Inferior parietal cortex (tissue), 1 donor: ENCODE measurements around the gene AARSD1.
"Not testable (repeated sequence)": the region's sequence is repeated elsewhere in the genome, so short reads cannot be mapped to it uniquely, and the experiment has no call there.

Experiments
- DNase-seq: peaks from one replicate; pipeline ENCODE4 v3.0.0-alpha.2; 2016; ENCODE audit errors: extremely low spot score

The AARSD1 gene

DNA sequence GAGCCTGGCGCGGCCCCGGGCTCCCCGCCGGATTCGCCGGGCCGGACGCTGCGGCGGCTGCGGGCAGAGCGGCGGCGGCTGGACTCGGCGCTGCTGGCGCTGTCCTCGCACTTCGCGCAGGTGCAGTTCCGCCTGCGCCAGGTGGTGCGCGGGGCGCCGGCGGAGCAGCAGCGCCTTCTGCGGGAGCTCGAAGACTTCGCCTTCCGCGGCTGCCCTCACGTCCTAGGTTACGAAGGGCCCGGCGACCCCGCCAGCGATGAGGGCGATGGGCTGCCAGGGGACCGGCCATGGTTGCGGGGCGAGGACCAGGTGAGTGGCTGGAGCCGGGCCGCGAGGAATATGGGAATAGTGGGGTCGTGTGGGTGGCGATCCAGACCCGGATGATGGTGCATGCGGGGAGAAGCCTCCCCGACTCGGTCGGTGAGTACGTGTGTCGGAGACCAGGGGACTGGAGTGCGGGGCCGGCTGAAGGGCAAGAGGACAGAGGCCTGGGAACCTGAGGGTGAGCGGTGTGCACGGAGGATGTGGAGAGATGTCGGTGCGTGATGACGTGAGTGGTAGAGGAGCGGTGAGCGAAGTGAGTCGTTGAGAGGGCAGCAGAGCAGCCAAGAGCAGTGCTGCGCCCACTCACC, 16.6 kb upstream of the AARSD1 start:
- no peak for DNase-seq

DNA sequence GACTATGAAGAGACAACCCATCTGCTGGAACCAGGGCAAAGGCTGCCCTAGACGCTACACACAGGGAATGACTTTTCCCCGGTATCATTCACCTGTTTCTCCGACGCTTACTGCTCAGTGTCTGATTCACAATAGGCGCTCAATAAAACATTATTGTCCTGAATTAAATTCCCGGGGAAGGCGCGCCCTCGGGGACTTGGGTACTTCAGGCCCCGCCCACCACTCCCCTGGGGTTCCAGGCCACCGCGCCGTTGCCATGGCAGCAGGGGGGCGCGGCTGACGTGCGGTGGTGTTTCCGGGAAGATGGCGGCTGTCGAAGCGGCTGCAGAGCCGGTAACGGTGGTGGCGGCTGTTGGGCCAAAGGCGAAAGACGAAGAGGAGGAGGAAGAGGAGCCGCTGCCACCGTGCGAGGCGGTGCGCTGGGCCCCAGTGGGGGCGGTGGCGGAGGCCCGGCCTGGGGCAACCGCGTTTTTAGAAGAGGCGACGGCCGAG, 16.1 kb upstream of the AARSD1 start, which contains the start of gene RUNDC1:
Gene RUNDC1 (plus strand): TSS at position 292 of the 492 bp plus-strand sequence. CDS start 12 bp downstream, at position 304.
- peak; percentile 85 for DNase-seq

DNA sequence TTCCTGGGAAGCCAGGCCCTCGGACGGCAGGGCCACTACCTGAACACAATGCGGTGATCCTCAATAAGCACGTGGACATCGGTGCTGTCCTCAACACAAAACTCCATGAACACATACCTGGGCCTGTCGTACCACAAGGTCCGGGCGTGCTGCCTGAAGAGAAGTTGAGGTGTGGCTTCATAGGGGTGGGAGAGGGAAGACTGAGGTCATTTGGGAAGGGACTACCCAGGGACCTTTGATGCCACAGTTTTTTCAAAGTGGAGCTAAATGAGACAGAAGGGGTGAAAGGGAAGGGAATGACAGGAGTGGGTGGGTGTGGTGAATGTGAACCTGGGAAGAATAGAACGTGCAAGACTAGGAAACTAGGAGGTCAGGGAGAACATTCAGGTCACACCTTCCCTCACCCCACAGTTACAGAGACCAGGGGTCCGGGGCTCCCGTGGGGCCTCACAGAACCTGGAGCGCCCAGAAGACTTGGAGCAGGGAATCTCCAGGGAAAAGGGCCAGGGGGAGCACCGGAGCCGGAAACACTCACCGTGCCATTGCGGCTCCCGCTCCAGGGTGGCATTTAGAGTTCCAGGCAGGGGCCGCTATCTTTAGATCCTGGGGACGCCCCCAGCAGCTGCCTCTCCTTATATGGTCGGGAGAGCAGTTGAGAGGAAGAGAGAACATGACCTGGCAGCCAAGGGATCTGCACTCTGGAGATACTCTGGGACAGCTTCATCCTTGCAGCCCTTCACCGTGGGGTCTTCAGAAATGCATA, 15.4 kb upstream of the AARSD1 start, which contains the start of gene PTGES3L:
Gene PTGES3L (minus strand): TSS at position 570 of the 763 bp plus-strand sequence. CDS start 27 bp downstream, at position 543.
- no peak for DNase-seq

DNA sequence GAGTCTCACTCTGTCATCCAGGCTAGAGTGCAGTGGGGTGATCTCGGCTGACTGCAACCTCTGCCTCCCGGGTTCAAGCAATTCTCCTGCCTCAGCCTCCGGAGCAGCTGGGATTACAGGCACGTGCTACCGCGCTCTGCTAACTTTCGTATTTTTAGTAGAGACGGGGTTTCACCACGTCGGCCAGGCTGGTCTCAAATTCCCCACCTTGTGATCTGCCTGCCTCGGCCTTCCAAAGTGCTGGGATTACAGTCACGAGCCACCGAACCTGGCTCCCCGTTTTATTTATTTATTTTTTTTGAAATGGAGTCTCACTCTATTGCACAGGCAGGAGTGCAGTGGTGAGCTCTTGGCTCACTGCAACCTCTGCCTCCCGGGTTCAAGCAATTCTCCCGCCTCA, 11.4 kb upstream of the AARSD1 start:
- not testable (repeated sequence) for DNase-seq

DNA sequence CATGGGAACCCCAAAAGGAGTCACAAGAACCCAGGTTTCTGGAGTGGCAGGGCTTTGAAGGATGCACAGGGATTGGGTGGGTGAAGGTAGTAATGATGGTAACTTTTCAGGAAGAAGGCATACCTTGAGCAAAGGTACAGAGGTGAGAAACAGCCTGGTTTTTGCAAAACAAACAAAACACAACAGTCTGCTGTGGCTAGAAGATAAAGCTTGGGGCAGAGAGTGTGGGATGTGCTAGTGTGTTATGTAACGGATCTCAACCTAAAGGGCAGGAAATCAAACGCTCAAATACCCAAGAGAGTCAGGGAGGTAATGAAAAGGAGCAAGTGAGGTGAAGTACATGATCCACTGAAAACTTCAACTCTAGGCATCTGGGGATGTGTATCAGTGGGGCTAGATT, 11.0 kb upstream of the AARSD1 start:
- DNase-seq: no peak

DNA sequence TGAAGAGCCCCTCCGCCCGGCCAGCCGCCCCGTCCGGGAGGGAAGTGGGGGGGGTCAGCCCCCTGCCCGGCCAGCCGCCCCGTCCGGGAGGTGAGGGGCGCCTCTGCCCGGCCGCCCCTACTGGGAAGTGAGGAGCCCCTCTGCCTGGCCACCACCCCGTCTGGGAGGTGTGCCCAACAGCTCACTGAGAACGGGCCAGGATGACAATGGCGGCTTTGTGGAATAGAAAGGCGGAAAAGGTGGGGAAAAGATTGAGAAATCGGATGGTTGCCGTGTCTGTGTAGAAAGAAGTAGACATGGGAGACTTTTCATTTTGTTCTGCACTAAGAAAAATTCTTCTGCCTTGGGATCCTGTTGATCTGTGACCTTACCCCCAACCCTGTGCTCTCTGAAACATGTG, 9.1 kb upstream of the AARSD1 start:
- DNase-seq: not testable (repeated sequence)

DNA sequence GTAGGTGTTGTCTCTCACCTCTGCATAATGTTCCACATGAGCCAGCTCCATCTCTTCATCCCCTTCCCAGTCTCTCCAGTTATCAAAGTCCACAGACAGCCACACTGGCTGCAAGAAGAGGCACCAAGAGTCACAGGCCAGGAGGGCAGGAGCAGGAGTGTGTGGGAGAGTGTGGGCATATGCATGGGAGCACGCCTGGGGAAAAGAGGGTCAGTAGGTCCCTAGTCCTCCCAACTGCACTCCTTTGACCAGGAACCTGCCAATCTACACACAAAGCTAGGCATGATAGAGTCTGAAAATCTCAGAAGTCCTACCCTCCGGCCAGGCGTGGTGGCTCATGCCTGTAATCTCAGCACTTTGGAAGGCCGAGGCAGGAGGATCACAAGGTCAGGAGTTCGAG, 7.3 kb upstream of the AARSD1 start:
- DNase-seq: no peak

DNA sequence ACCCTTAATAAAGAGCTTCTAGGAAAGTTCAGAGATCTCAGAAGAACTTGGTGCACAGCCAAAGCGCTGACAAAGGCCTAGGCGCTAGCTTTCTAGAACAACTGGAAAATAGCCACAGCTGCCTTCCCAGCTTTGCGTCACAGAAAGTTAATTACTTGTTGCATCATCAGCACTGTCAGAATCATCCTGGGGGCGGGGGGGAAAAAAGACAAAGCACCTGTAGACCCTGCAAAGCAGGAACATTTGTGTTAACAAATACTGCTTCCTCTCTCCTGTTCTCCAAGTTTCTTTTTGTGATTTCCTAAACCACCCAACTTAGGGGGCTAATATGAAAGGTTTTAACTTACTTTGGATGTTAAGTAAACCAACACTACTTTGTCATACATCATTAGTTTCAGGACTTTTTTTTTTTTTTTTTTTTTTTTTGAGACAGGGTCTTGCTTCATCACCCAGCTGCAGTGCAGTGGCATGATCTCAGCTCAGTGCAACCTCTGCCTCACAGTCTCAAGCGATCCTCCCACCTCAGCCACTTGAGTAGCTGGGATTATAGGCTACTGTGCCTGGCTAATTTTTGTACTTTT, 4.8 kb upstream of the AARSD1 start:
- DNase-seq: no peak

DNA sequence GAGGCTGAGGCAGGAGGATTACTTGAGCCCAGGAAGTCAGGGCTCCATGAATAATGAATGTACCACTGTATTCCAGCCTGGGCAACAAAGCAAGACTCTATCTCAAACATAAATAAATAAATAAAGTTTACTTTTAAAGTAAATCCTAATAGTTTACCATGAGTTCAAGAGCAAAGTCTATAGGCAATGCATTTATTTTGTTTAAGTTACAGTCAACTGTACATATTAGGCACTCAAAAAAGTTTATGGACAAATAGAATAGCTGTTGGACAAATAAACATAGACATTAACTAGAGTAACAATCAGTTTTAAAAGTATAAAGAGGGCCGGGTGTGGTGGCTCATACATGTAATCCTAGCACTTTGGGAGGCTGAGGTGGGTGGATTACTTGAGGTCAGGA, 3.7 kb upstream of the AARSD1 start:
- no peak for DNase-seq

DNA sequence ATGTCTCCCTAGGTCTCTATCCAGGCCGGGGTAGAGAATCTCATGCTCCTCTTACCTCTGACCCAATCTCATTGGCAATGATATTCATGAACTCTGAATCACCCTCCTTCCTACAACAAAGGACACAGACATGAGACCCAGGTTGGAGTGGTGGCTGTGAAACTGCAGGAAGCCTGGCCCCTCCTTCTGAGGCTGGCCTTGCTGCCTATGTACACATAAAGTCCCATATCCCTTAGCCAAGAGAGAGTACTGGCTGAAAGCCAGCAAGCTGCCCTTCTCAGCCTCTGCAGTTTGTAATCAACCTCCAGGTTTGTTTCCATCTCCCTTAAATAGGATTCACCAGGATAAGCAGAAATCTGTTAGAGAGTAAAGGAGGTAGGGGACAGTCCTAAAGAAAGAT, 10.6 kb downstream of the AARSD1 start:
- DNase-seq: no peak

DNA sequence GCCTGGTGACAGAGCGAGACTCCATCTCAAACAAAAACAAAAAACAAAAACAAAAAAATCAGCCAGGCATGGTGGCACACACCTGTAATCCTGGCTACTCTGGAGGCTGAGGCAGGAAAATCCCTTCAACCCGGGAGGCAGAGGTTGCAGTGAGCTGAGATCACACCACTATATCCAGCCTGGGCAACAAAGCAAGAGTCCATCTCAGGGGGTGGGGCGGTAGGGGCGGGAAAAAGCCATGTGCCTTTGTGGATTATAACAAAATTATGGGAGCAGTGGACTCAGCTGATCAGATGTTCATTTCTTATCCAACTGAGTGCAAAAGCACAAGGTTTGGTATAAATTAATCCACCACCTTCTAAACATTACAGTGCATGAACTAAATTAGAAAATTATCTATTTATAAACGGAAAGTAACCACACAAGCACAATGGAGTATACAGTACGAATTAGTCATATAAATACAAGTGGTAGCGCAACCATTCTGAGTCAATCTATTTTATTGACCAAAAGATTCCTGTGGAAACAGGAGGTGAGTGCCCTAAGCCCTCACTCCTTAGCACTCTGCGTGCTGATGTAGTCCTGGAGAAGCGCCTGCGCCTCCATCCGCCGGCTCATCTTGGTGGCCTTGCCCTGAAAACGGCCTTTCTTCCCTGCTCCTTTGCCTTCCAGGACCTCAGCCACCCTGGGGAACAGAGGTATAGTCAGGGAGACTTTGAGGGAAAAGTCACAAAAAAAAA, 14.0 kb downstream of the AARSD1 start:
- no peak for DNase-seq

DNA sequence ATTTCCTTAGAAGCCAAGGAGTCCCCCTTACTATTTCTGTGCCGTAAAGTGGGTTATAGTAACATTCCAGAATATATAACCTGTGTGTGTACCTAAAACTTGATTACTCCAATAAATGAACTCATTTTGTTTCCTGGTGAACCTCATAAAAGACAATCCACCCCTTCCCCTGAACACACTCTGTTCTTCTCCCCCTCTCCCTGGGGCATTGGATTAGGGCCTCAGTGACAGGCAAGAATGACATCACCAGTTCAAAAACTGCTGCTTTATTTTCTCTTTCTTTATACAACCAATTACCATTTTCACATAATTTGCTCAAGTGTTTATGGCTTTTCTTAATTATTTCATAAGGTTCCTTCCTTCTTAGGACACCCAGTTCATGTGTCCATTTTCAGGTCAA, 17.4 kb downstream of the AARSD1 start:
- no peak for DNase-seq

DNA sequence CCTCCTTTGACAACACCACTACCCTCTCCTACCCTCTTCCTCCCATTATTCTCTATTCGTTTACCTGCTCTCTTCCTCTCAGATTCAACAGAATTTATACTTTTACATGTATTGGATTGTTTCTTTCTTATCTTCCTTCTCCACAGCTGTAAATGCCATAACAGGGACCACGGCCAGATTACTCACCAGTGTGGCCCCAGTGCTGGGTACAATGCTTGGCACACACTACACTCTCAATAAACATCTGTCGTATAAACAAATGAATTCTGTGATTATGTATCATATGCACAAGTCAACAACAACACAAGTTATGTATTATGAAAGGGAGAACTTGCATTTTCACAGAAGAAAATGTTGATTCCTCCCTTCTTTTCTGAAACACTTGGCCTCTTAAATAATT, 20.0 kb downstream of the AARSD1 start:
- no peak for DNase-seq

DNA sequence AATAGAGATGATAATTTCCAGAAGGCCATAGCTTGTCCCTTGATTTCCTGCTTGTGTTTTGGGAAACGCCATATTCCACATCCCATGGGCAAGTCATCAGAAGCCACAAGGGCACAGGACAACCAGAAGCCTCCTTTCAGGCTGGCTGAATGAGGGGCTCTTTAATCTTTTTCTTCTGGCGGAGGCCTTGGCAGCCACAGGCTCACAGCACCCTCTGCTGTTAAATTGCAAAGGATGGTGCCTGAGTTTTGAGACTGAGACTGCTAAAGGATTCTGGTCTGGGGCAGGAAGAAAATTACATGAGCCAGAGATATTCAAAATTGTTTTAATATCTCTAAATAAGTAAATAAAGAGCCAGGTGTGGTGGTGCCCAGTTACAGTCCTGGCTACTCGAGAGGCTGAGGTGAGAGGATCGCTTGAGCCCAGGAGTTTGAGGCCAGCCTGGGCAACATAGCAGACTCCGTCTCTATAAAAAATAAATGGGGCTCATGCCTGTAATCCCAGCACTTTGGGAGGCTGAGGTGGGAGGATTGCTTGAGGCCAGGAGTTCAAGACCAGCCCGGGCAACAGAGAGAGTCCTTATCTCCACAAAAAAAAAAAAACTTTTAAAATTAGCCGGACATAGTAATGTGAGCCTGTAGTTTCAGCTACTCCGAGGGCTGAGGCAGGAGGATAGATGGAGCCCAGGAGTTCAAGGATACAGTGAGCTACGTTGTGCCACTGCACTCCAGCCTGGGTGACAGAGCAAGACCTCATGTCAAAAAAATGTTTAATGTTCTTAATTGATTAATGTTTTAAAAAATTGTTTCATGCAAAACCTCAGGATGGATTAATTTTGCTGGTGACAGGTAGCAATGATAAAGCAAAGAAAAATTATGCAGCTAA, 26.3 kb downstream of the AARSD1 start:
- peak; percentile 49 for DNase-seq

DNA sequence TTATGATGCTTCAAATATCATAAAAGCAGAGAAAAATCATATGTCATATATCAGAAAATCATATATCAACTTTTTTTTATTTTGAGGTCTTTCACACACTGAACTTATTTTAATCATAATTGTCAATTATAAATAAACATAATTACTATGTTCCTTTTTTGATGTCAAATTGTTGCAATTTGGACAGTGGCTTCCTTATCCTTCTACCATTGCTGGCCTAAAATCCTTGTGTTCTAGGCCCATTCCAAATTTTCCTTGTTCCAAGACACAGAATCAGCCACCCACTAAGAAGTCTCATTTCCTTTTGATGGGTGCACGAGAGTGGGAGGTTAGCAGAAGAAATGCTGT, 34.8 kb downstream of the AARSD1 start:
- no peak for DNase-seq

DNA sequence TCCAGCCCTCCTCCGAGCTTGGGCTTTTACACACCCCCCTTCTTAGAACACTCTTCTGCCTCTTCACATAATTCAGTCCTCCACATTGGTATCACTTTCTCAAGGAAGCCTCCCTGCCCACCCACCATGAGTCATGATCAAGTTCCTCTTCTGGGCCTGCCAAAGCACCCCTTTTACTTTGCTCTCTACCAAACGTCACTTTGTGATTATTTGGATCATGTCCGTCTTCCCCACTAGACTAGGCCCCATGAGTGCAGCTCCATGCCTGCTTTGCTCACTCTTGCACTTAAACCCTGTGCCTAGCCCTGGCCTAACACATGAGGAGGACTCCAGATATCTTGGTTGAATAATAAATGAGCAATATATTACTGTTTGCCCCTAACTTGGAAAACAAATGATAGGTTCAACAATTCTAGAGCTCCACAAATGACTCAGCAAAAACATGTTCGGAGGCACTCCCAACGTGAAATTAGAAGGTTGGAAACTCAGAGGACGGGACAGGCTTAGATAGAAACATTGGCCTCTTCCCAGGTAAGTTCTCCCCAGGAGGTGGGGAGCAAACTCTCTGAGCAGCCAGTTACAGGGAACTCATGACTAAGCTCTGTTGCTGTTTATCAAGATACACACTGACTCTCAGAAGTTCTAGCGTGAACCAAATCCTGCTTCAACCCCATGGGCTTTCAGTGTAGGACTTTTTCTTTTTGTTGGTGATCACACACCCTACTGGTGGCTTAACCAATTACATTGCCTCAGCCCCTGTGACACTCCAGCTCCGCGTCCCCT, 35.3 kb downstream of the AARSD1 start:
- peak; percentile 45 for DNase-seq

DNA sequence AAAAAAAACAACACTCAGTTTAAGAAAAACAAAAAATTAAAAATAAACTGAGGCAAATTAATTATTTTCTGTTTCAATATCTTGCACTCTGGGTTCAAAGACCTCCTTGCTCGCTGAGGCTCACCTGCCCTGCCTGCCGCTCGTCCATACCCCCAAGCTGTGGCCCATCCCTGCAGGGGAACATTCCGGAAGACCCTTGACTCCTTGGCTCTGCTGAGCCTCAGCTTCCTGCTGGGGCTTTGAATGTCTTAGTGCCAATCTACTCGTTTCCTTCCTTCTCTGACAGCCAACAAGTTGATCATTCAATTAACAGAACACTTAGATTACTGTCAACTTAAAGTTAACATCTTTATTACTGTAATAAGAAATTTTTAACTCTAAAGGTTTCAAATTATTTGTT, 39.4 kb downstream of the AARSD1 start:
- DNase-seq: no peak

DNA sequence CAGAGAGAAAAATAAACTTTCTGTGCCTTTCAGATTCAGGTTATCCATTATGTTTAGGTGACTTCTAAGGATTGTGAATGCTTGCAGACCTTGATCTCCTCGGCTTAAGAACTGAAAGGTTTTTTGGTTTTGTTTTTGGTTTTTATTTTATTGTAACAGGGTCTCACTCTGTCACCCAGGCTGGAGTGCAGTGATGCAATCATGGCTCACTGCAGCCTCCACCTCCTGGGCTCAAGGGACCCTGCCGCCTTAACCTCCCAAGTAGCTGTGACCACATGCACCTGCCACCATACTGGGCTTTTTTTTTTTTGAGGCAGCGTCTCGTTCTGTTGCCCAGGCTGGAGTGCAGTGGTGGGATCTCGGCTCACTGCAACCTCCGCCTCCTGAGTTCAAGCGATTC, 40.8 kb downstream of the AARSD1 start:
- not testable (repeated sequence) for DNase-seq

DNA sequence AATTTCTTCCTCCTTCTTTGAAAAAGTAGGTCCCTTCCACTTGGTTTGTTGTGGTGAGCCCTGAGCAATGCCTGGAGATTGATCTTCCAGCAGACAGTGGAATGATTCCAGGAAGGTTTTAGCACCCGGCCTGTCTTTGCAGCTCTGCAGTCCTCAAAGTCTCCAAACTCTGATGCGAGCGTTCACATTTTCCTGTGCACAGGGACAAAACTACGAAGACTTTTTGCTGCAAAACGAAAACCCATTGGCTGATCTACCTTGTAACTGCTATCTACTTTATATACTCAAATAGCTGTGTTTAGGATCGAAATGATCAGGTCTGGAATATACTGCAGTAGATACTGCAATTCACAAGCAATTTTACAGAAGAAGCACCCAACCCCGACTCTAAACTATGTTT, 42.0 kb downstream of the AARSD1 start:
- DNase-seq: no peak

DNA sequence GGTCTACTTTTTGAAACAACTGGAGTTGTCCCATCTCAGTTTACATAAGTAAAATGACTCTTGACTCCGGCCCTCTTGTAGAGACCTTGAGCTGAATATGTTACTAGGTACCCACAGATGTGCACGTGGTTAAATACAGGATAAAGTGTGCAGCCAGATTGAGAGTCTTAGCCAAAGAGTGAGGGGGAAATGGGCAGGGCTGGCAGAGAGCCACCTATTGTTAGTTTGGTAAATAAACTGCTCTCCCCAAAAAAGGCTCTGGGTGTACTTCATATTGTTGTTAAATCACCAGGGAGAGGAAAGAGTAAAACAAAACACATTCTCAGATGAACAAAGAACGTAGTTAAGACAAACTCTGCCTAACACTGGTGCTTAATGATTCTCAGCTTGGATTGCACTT, 43.3 kb downstream of the AARSD1 start:
- DNase-seq: no peak
